Measurements from ENCODE around the gene ABL1.

ABL1 gene

GRCh38 chr9:130901498-130902203 is 66.6 kb downstream of the ABL1 start:
- H3K4me3 ChIP-seq (ENCODE audit: low read length), result no peak overlapping the region
- TF ChIP-seq CTCF (IDR thresholded peaks at IDR 0.05; ENCODE audit: low read length), result no peak
- no peak for TF ChIP-seq EZH2phosphoT487 (IDR thresholded peaks at IDR 0.05; ENCODE audit: low read length)
- TF ChIP-seq EZH2 (optimal IDR thresholded peaks at IDR 0.05; ENCODE audit: low read depth, low read length), result no peak
- H3K27ac ChIP-seq (ENCODE audit: low read length), result no peak overlapping the region
- peaks cover 95% of the 10 kb centered on the region for H3K27me3 ChIP-seq (replicated peaks; ENCODE audit: insufficient read depth, low read length)
- no peaks in the 10 kb centered on the region for H4K20me1 ChIP-seq (ENCODE audit: insufficient read depth, low read length)
- H3K9me3 ChIP-seq (replicated peaks; ENCODE audit: insufficient read depth, low read length), result no peaks in the 10 kb centered on the region
- no peaks in the 10 kb centered on the region for H3K79me2 ChIP-seq (ENCODE audit: low read length)
- no peaks in the 10 kb centered on the region for H3K36me3 ChIP-seq (replicated peaks; ENCODE audit: insufficient read depth, low read length)
- H2AFZ ChIP-seq (ENCODE audit: low read length), result no peak overlapping the region
- no peak for DNase-seq
- no peaks in the 10 kb centered on the region for H3F3A ChIP-seq (ENCODE audit: insufficient read depth, low read length)
- no peaks in the 10 kb centered on the region for H3K9me2 ChIP-seq (replicated peaks; ENCODE audit: insufficient read depth, low read length)
- no peak overlapping the region for H3K9ac ChIP-seq (ENCODE audit: low read length)
- no peaks in the 10 kb centered on the region for H3K4me1 ChIP-seq (ENCODE audit: low read length)
- H3K4me2 ChIP-seq (ENCODE audit: low read depth, low read length), result no peak overlapping the region

- no peak for TF ChIP-seq CTCF (IDR thresholded peaks at IDR 0.05; ENCODE audit: low read length)
- no peak for TF ChIP-seq EZH2phosphoT487 (IDR thresholded peaks at IDR 0.05; ENCODE audit: low read length)
- no peak for TF ChIP-seq EZH2 (optimal IDR thresholded peaks at IDR 0.05; ENCODE audit: low read depth, low read length)
- H3K27me3 ChIP-seq (replicated peaks; ENCODE audit: insufficient read depth, low read length), result peaks cover 94% of the 10 kb centered on the region
Observed at GRCh38 chr9:130902204-130903185, 67.4 kb downstream of the ABL1 start.

GRCh38 chr9:130903194-130904069 is 68.4 kb downstream of the ABL1 start:
- no peaks in the 10 kb centered on the region for H4K20me1 ChIP-seq (ENCODE audit: insufficient read depth, low read length)
- no peak overlapping the region for H2AFZ ChIP-seq (ENCODE audit: low read length)
- no peaks in the 10 kb centered on the region for H3K9me3 ChIP-seq (replicated peaks; ENCODE audit: insufficient read depth, low read length)
- H3K4me1 ChIP-seq (ENCODE audit: low read length), result no peaks in the 10 kb centered on the region
- H3F3A ChIP-seq (ENCODE audit: insufficient read depth, low read length), result no peaks in the 10 kb centered on the region
- no peaks in the 10 kb centered on the region for H3K36me3 ChIP-seq (replicated peaks; ENCODE audit: insufficient read depth, low read length)
- peaks cover 94% of the 10 kb centered on the region for H3K27me3 ChIP-seq (replicated peaks; ENCODE audit: insufficient read depth, low read length)
- H3K4me2 ChIP-seq (ENCODE audit: low read depth, low read length), result no peak overlapping the region
- no peak overlapping the region for H3K4me3 ChIP-seq (ENCODE audit: low read length)
- no peaks in the 10 kb centered on the region for H3K79me2 ChIP-seq (ENCODE audit: low read length)
- no peak overlapping the region for H3K9ac ChIP-seq (ENCODE audit: low read length)
- TF ChIP-seq CTCF (IDR thresholded peaks at IDR 0.05; ENCODE audit: low read length), result no peak
- TF ChIP-seq EZH2 (optimal IDR thresholded peaks at IDR 0.05; ENCODE audit: low read depth, low read length), result no peak
- TF ChIP-seq EZH2phosphoT487 (IDR thresholded peaks at IDR 0.05; ENCODE audit: low read length), result no peak
- no peak overlapping the region for H3K27ac ChIP-seq (ENCODE audit: low read length)
- DNase-seq, result no peak
- H3K9me2 ChIP-seq (replicated peaks; ENCODE audit: insufficient read depth, low read length), result no peaks in the 10 kb centered on the region

More at GRCh38 chr9:130902204-130903185, 67.4 kb downstream of the ABL1 start:
- H3K4me2 ChIP-seq (ENCODE audit: low read depth, low read length), result no peak overlapping the region
- H3K27ac ChIP-seq (ENCODE audit: low read length), result no peak overlapping the region
- H3K4me3 ChIP-seq (ENCODE audit: low read length), result no peak overlapping the region
- no peaks in the 10 kb centered on the region for H3F3A ChIP-seq (ENCODE audit: insufficient read depth, low read length)
- no peaks in the 10 kb centered on the region for H3K9me2 ChIP-seq (replicated peaks; ENCODE audit: insufficient read depth, low read length)
- no peaks in the 10 kb centered on the region for H4K20me1 ChIP-seq (ENCODE audit: insufficient read depth, low read length)
- H3K79me2 ChIP-seq (ENCODE audit: low read length), result no peaks in the 10 kb centered on the region
- H3K9me3 ChIP-seq (replicated peaks; ENCODE audit: insufficient read depth, low read length), result no peaks in the 10 kb centered on the region
- H3K9ac ChIP-seq (ENCODE audit: low read length), result no peak overlapping the region
- H3K36me3 ChIP-seq (replicated peaks; ENCODE audit: insufficient read depth, low read length), result no peaks in the 10 kb centered on the region
- H2AFZ ChIP-seq (ENCODE audit: low read length), result no peak overlapping the region
- no peak for DNase-seq
- no peaks in the 10 kb centered on the region for H3K4me1 ChIP-seq (ENCODE audit: low read length)
